BJ (cell line): Measurements from ENCODE around the gene HIGD1A. TPM values are rescaled to one million over a fixed set of nuclear protein-coding genes. Genes with fewer than 3 reads are reported as not detected.

Source experiments
- CTCF ChIA-PET: fragments of 350-600 bp; formaldehyde crosslinking; extraction: SDS; loops from one replicate; lab custom pipeline; 2021; ENCODE audit warnings: antibody characterized with exemption, inconsistent platforms; lab: Yijun Ruan, JAX
- POLR2A ChIA-PET: fragments of 300-600 bp; sonication (Branson Sonifier 250); formaldehyde crosslinking; extraction: SDS; loops from one replicate; lab custom pipeline; 2021; ENCODE audit warnings: antibody characterized with exemption; lab: Charles Lee
- DNase-seq: peaks from one replicate; pipeline ENCODE4 v3.0.0-alpha.2; 2011; ENCODE audit warnings: low read depth
- H3K27me3 ChIP-seq: 2 replicates; pipeline ENCODE4 v1.6.0; 2011; ENCODE audit warnings: low read length; ENCODE audit not compliant: control insufficient read depth, insufficient read depth
- H3K36me3 ChIP-seq: 2 replicates; pipeline ENCODE4 v1.5.1; 2011; ENCODE audit warnings: low read length; ENCODE audit not compliant: control insufficient read depth, insufficient read depth
- H3K4me3 ChIP-seq: 2 replicates; pipeline ENCODE4 v1.5.1; 2011; ENCODE audit warnings: low read depth, mild to moderate bottlenecking, control low read depth, low read length
- CTCF ChIP-seq: IDR thresholded peaks from 2 replicates; pipeline ENCODE4 v1.5.1; 2011; ENCODE audit warnings: low read depth, mild to moderate bottlenecking, control low read depth, inconsistent platforms, low read length, moderate library complexity; ENCODE audit not compliant: insufficient read depth
- polyA plus RNA-seq: library from polyadenylated mRNA; depleted of rRNA; stranded (reverse); fragments of >200 nt; gene quantifications from 2 replicates; pipeline ENCODE4 v1.2.3, GENCODE V29; 2011

Gene HIGD1A
- polyA plus RNA-seq, 1 experiment, result 51.1 TPM

DNA sequence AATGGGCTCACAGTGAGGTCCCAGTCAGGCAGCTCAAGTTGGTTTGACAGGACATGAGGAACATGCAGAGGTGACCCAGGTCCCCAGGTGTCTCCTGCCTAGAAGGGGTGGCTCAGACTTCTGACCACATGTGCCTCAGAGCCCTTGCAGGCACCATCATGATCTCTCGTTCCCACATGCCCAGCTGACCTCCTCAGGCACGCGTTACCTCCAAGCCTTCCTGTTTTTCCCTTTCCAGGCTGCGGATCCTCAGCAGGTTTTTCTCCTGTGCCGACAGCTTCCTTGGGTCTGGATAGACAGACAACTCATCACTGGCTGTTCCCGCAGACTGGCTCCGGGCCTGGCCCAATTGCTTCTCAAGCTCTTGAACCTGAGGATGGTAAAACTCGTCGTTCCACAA lies 61.6 kb downstream of the HIGD1A start:
- no peak for DNase-seq
- H3K4me3 ChIP-seq, result no peak overlapping the region
- no peaks in the 10 kb centered on the region for H3K36me3 ChIP-seq
- ChIA-PET CTCF (interaction anchor here (0.9 to 2.6 kb wide), 6 partner anchors 10 to 195 kb away, joined by 3 to 8 read pairs (median 5); no protein-coding TSS in a partner anchor), POLR2A (no interaction called here)
- no peak for TF ChIP-seq CTCF
- H3K27me3 ChIP-seq, result 0 out of 2 replicates have a peak, but pooled peaks cover 1% of the 10 kb centered on the region

DNA sequence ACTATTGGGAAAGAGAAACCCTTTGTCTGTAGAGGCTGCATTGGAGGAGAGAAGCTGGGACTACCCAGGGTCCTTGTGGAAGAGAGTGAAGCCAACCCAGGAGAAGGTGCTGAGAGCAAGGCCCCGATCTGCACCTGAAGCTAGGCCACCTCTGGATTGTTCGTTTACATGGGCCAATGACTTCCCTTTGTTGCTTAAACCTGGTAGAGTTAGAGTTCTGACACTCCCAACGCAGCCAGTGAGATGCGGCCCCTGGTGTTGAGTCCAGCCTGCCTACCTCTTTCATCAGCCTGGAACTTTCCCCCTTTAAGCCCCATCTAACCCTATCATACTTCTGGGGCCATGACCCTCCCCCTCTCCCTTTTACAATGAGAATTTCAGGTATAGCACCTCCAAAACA lies 62.0 kb downstream of the HIGD1A start:
- 0 out of 2 replicates have a peak, but pooled peaks cover 1% of the 10 kb centered on the region for H3K27me3 ChIP-seq
- POLR2A ChIA-PET, result no interaction called here
- TF ChIP-seq CTCF, result no peak
- H3K36me3 ChIP-seq, result no peaks in the 10 kb centered on the region
- DNase-seq, result no peak
- CTCF ChIA-PET, result interaction anchor here (0.6 to 2.6 kb wide), 7 partner anchors 12 to 195 kb away, joined by 3 to 8 read pairs (median 4); no protein-coding TSS in a partner anchor
- no peak overlapping the region for H3K4me3 ChIP-seq

GRCh38 chr3:42741796-42742195 lies 62.5 kb downstream of the HIGD1A start:
- no peak for TF ChIP-seq CTCF
- ChIA-PET POLR2A (no interaction called here), CTCF (interaction anchor here (0.6 to 1.8 kb wide), 5 partner anchors 12 to 83 kb away, joined by 3 to 7 read pairs (median 3); no protein-coding TSS in a partner anchor)
- H3K27me3 ChIP-seq, result 0 out of 2 replicates have a peak, but pooled peaks cover 1% of the 10 kb centered on the region
- H3K36me3 ChIP-seq, result no peaks in the 10 kb centered on the region
- no peak for DNase-seq
- no peak overlapping the region for H3K4me3 ChIP-seq

- TF ChIP-seq CTCF, result no peak
- ChIA-PET CTCF (interaction anchor here (0.6 to 1.2 kb wide), 2 partner anchors 10 to 11 kb away, joined by 3 read pairs; no protein-coding TSS in a partner anchor), POLR2A (no interaction called here)
- no peak for DNase-seq
- H3K36me3 ChIP-seq, result no peaks in the 10 kb centered on the region
- H3K4me3 ChIP-seq, result no peak overlapping the region
- 0 out of 2 replicates have a peak, but pooled peaks cover 1% of the 10 kb centered on the region for H3K27me3 ChIP-seq
Measured at GRCh38 chr3:42739401-42740158, 64.7 kb downstream of the HIGD1A start.

DNA sequence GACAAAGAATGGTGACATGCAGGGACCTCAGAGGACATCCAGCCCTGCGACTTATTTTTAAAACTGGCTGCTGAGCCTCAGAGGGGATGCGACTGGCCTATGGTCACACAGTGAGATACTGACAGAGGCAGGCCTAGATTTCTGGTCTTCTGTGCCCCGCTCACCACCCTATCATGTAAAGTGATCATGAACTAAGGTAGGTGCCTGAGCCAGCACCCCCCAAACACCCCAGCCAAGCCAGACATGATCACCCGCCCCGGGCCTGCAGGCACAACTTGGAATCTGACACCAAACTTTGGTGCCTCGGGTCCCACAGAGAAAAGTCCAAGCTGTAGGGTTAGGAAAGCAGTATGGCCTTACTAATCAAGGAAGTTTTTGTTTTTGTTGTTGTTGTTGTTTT lies 67.8 kb downstream of the HIGD1A start:
- ChIA-PET POLR2A (no interaction called here), CTCF (interaction anchor here (2.0 kb wide), 1 partner anchor 9 kb away, joined by 17 read pairs; no protein-coding TSS in a partner anchor)
- TF ChIP-seq CTCF, result no peak

More for the DNA sequence above, 67.8 kb downstream of the HIGD1A start:
- no peaks in the 10 kb centered on the region for H3K36me3 ChIP-seq
- DNase-seq, result no peak
- H3K4me3 ChIP-seq, result no peak overlapping the region
- H3K27me3 ChIP-seq, result 0 out of 2 replicates have a peak, but pooled peaks cover 1% of the 10 kb centered on the region
